Loucy (cell line): ENCODE data around the gene ACAP1.

Experiments
- H2AFZ ChIP-seq: fragments of 200-600 bp; sonication (generic); 2 replicates; pipeline ENCODE4 v1.6.0; 2016; ENCODE audit warnings: antibody characterized with exemption, mild to moderate bottlenecking, low read length, moderate library complexity
- H3F3A ChIP-seq: fragments of 200-600 bp; 2 replicates; pipeline ENCODE4 v1.6.0; 2016; ENCODE audit warnings: antibody characterized with exemption, low read depth, mild to moderate bottlenecking
- H3K27me3 ChIP-seq: fragments of 200-600 bp; sonication (generic); 2 replicates; pipeline ENCODE4 v1.6.1; 2014; ENCODE audit warnings: low read length, mild to moderate bottlenecking; ENCODE audit not compliant: insufficient read depth, poor library complexity, severe bottlenecking
- H3K36me3 ChIP-seq: fragments of 200-600 bp; sonication (generic); 2 replicates; pipeline ENCODE4 v1.6.1; 2016; ENCODE audit warnings: low read length; ENCODE audit not compliant: insufficient read depth
- H3K4me1 ChIP-seq: fragments of 200-600 bp; sonication (generic); 2 replicates; pipeline ENCODE4 v1.5.1; 2014; ENCODE audit warnings: low read length, mild to moderate bottlenecking; ENCODE audit not compliant: insufficient read depth, poor library complexity, severe bottlenecking
- H3K4me2 ChIP-seq: fragments of 200-600 bp; sonication (generic); 2 replicates; pipeline ENCODE4 v1.6.0; 2014; ENCODE audit warnings: antibody characterized with exemption, low read length, low read depth, mild to moderate bottlenecking; ENCODE audit not compliant: poor library complexity, severe bottlenecking
- H3K4me3 ChIP-seq: fragments of 200-600 bp; sonication (generic); 2 replicates; pipeline ENCODE4 v1.5.1; 2014; ENCODE audit warnings: low read length, mild to moderate bottlenecking, mixed read lengths; ENCODE audit not compliant: poor library complexity, severe bottlenecking
- H3K79me2 ChIP-seq: fragments of 200-600 bp; sonication (generic); 2 replicates; pipeline ENCODE4 v1.6.1; 2014; ENCODE audit warnings: low read length; ENCODE audit not compliant: insufficient read depth
- H3K9ac ChIP-seq: fragments of 200-600 bp; sonication (generic); 2 replicates; pipeline ENCODE4 v1.6.0; 2014; ENCODE audit warnings: mild to moderate bottlenecking, low read depth, low read length, moderate library complexity; ENCODE audit not compliant: poor library complexity, severe bottlenecking
- H3K9me2 ChIP-seq: fragments of 200-600 bp; sonication (generic); replicated peaks from 2 replicates; pipeline ENCODE4 v1.6.1; 2016; ENCODE audit warnings: low read depth, low read length, mixed read lengths
- H3K9me3 ChIP-seq: fragments of 200-600 bp; sonication (generic); 2 replicates; pipeline ENCODE4 v1.6.1; 2014; ENCODE audit warnings: mild to moderate bottlenecking, antibody characterized with exemption, low read length, low read depth; ENCODE audit not compliant: insufficient read depth
- H4K20me1 ChIP-seq: fragments of 200-600 bp; sonication (generic); 2 replicates; pipeline ENCODE4 v1.6.0; 2014; ENCODE audit warnings: antibody characterized with exemption, low read length, mild to moderate bottlenecking; ENCODE audit not compliant: insufficient read depth, poor library complexity, severe bottlenecking
- EZH2phosphoT487 ChIP-seq: fragments of 200-600 bp; IDR thresholded peaks from 2 replicates; pipeline ENCODE4 v1.6.1; 2018; ENCODE audit warnings: antibody characterized with exemption, mild to moderate bottlenecking, moderate library complexity, borderline replicate concordance
- TF ChIP-seq, protein P1 (sequence below): fragments of 200-600 bp; sonication (generic); conservative IDR thresholded peaks from 2 replicates; pipeline ENCODE4 v1.5.1; 2014; ENCODE audit warnings: mild to moderate bottlenecking, antibody characterized with exemption, low read length

ACAP1 gene

DNA sequence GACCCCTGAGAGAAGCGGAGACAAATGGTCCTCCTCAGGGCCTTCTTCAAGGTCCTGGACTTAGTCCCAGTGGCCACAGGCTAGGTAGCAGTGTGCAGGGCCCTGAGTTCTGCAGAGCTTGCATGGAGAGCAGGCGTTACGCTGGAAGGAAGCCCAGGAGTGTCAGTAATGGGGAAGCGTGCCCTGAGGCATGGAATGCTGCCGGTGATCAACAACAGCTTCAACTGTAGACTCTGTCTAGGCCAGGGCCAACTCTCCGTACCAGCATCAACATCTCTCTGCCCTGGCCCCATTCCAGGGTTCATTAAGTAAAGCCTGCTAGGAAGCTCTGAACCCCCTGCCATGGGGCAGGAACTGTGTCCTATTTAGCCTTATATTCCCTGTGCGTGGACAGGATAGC lies 44.0 kb downstream of the ACAP1 start:
- TF ChIP-seq, protein P1, sequence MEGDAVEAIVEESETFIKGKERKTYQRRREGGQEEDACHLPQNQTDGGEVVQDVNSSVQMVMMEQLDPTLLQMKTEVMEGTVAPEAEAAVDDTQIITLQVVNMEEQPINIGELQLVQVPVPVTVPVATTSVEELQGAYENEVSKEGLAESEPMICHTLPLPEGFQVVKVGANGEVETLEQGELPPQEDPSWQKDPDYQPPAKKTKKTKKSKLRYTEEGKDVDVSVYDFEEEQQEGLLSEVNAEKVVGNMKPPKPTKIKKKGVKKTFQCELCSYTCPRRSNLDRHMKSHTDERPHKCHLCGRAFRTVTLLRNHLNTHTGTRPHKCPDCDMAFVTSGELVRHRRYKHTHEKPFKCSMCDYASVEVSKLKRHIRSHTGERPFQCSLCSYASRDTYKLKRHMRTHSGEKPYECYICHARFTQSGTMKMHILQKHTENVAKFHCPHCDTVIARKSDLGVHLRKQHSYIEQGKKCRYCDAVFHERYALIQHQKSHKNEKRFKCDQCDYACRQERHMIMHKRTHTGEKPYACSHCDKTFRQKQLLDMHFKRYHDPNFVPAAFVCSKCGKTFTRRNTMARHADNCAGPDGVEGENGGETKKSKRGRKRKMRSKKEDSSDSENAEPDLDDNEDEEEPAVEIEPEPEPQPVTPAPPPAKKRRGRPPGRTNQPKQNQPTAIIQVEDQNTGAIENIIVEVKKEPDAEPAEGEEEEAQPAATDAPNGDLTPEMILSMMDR, result no peak
- no peak for TF ChIP-seq EZH2phosphoT487
- no peaks in the 10 kb centered on the region for H3F3A ChIP-seq
- H3K4me2 ChIP-seq, result no peak overlapping the region
- no peaks in the 10 kb centered on the region for H3K36me3 ChIP-seq
- H3K79me2 ChIP-seq, result no peaks in the 10 kb centered on the region
- H4K20me1 ChIP-seq, result no peaks in the 10 kb centered on the region
- H3K4me3 ChIP-seq, result no peak overlapping the region
- H3K27me3 ChIP-seq, result no peaks in the 10 kb centered on the region
- no peak overlapping the region for H2AFZ ChIP-seq
- no peaks in the 10 kb centered on the region for H3K9me2 ChIP-seq
- no peaks in the 10 kb centered on the region for H3K4me1 ChIP-seq
- no peak overlapping the region for H3K9ac ChIP-seq
- no peaks in the 10 kb centered on the region for H3K9me3 ChIP-seq

DNA sequence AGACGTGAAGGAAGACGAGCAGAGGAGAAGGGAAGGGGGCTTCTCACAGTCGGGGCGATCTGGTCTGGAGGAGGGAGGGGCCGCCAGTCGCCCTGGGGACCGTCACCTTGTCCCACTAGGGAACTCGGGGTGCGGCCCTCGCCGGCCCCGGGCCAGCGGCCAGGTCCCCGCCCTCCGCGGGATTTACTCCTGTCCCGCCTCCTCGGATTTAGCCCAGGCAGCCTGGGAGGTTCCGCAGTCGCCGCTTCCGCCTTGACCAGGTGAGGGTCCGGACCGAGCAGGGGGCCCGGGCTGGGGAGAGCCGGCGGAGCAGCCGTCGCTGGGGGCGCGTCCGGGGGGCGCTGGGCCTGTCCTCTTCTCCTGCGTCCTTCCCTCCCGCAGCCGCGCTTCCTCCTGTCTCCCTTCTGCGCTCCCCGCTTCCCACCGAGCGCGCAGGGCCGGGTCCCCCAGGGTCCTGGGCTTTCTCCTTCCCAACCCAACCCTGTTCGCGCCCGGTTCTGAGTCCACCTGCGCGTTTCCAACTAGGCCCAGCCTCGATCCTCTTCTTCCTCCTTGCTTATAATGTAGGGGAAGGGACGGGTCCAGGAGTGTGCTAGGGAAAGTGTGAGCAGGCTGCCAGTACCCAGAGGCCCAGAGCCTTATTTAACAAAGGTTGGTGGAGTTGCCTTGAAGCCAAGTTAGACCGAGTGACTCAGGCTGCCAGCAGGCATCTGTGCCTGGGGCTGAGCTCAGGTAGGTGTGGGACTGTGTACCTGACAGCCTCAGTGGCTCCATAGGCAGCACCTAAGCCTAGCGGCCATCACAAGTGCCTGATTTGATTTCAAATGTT lies 44.7 kb downstream of the ACAP1 start, which contains the start of gene TNK1:
Gene TNK1, plus strand, starts transcription at position 235 of the 829 bp plus-strand sequence. CDS start 1,838 bp downstream, outside the sequence.
- Histone ChIP-seq H3K4me1 (no peaks in the 10 kb centered on the region), H3K9me3 (no peaks in the 10 kb centered on the region), H3K9ac (no peak within 1 kb of the TSS), H2AFZ (no peak within 1 kb of the TSS), H3K36me3 (no peaks in the 10 kb centered on the region), H3K27me3 (no peaks in the 10 kb centered on the region), H3K9me2 (no peaks in the 10 kb centered on the region), H3F3A (no peaks in the 10 kb centered on the region), H3K4me3 (no peak within 1 kb of the TSS), H3K4me2 (no peak within 1 kb of the TSS), H3K79me2 (no peaks in the 10 kb centered on the region), H4K20me1 (no peaks in the 10 kb centered on the region)
- TF ChIP-seq, protein P1, result no peak
- TF ChIP-seq EZH2phosphoT487, result no peak

DNA sequence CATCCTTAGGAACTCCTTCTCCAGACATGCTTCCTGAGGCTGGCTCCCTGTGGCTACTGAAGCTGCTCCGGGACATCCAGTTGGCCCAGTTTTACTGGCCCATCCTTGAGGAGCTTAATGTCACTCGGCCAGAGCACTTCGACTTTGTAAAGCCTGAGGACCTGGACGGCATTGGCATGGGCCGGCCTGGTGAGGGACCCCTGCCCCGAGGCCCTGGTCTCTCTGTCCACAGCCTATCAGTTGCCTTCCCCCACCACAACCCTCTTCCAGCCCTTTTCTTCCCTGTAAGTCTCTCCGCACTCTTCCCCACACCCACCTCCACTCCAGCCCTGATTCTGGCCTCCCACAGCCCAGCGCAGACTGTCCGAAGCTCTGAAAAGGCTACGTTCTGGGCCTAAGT lies 46.6 kb downstream of the ACAP1 start:
- TF ChIP-seq, protein P1, result no peak
- TF ChIP-seq EZH2phosphoT487, result no peak
- Histone ChIP-seq H3K79me2 (no peaks in the 10 kb centered on the region), H3K9ac (no peak overlapping the region), H3K27me3 (no peaks in the 10 kb centered on the region), H2AFZ (no peak overlapping the region), H3F3A (no peaks in the 10 kb centered on the region), H3K36me3 (no peaks in the 10 kb centered on the region), H3K4me2 (no peak overlapping the region), H3K4me1 (no peaks in the 10 kb centered on the region), H4K20me1 (no peaks in the 10 kb centered on the region), H3K9me3 (no peaks in the 10 kb centered on the region), H3K4me3 (no peak overlapping the region), H3K9me2 (no peaks in the 10 kb centered on the region)
